Parathyroid adenoma (tissue), 2 donors: ENCODE results near the gene IPO7.
"Not testable (repeated sequence)": the region's sequence is repeated elsewhere in the genome, so short reads cannot be mapped to it uniquely, and the experiment has no call there.

Experiments
- H2AFZ ChIP-seq: fragments of 300-600 bp; sonication (generic); one replicate; pipeline ENCODE4 v1.7.0; 2017; ENCODE audit warnings: antibody characterized with exemption, mild to moderate bottlenecking
- H3K27ac ChIP-seq: fragments of 300-600 bp; sonication (generic); one replicate; pipeline ENCODE4 v1.7.0; 2017
- H3K27me3 ChIP-seq: fragments of 300-600 bp; sonication (generic); one replicate; pipeline ENCODE4 v1.7.0; 2017; ENCODE audit warnings: low read length; ENCODE audit not compliant: control insufficient read depth, insufficient read depth
- H3K36me3 ChIP-seq: fragments of 300-600 bp; sonication (generic); one replicate; pipeline ENCODE4 v1.7.0; 2017; ENCODE audit warnings: low read length; ENCODE audit not compliant: control insufficient read depth, insufficient read depth
- H3K4me1 ChIP-seq: fragments of 300-600 bp; sonication (generic); one replicate; pipeline ENCODE4 v1.7.0; 2017; ENCODE audit warnings: control low read depth
- H3K4me2 ChIP-seq: fragments of 300-600 bp; sonication (generic); one replicate; pipeline ENCODE4 v1.7.0; 2017; ENCODE audit warnings: low read length
- H3K4me3 ChIP-seq: fragments of 300-600 bp; sonication (generic); one replicate; pipeline ENCODE4 v1.7.0; 2017; ENCODE audit warnings: low read depth, low read length
- H3K79me2 ChIP-seq: fragments of 300-600 bp; sonication (generic); one replicate; pipeline ENCODE4 v1.7.0; 2017; ENCODE audit warnings: control low read depth
- H3K9ac ChIP-seq: fragments of 300-600 bp; sonication (generic); one replicate; pipeline ENCODE4 v1.7.0; 2017; ENCODE audit warnings: mild to moderate bottlenecking
- H3K9me3 ChIP-seq: fragments of 300-600 bp; sonication (generic); one replicate; pipeline ENCODE4 v1.7.0; 2017; ENCODE audit warnings: low read length; ENCODE audit not compliant: control insufficient read depth
- TF ChIP-seq, protein P1 (sequence below): fragments of 300-600 bp; sonication (generic); IDR thresholded peaks from one replicate; pipeline ENCODE4 v1.7.0; 2017; ENCODE audit warnings: antibody characterized with exemption, mild to moderate bottlenecking
- donor health status: primary hyperparathyroidism.

The IPO7 gene

DNA sequence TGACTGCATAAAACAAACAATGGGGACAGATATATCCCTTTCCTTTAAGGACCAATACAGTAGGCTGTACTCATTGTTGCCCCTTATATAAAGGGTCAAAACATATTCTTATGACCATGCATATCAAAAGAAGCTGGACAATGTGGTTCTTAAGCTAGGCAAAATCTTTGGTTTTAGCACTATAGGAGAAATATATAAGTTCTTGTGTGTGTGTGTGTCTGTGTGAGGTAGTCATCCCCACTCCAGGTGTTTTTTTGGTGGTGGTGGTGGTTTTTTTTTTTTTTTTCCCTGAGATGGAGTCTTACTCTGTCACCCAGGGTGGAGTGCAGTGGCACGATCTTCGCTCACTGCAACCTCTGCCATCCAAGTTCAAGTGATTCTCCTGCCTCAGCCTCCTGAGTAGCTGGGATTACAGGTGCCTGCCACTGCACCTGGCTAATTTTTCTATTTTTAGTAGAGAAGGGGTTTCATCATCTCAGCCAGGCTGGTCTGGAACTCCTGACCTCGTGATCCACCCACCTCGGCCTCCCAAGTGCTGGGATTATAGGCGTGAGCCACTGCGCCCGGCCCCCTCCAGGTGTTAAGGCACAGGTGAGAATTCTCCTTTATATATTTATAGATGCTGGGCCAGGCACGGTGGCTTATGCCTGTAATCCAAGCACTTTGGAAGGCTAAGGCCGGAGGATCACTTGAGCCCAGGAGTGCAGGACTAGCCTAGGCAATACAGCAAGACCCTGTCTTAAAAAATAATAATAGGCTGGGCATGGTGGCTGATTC lies 64.3 kb downstream of the IPO7 start:
- Histone ChIP-seq H3K4me1 (no peaks in the 10 kb centered on the region), H3K4me2 (no peak overlapping the region), H3K36me3 (no peaks in the 10 kb centered on the region), H3K27ac (no peak overlapping the region), H2AFZ (no peak overlapping the region), H3K9me3 (no peaks in the 10 kb centered on the region), H3K27me3 (no peaks in the 10 kb centered on the region), H3K79me2 (no peaks in the 10 kb centered on the region), H3K4me3 (no peak overlapping the region), H3K9ac (no peak overlapping the region)
- TF ChIP-seq, protein P1, sequence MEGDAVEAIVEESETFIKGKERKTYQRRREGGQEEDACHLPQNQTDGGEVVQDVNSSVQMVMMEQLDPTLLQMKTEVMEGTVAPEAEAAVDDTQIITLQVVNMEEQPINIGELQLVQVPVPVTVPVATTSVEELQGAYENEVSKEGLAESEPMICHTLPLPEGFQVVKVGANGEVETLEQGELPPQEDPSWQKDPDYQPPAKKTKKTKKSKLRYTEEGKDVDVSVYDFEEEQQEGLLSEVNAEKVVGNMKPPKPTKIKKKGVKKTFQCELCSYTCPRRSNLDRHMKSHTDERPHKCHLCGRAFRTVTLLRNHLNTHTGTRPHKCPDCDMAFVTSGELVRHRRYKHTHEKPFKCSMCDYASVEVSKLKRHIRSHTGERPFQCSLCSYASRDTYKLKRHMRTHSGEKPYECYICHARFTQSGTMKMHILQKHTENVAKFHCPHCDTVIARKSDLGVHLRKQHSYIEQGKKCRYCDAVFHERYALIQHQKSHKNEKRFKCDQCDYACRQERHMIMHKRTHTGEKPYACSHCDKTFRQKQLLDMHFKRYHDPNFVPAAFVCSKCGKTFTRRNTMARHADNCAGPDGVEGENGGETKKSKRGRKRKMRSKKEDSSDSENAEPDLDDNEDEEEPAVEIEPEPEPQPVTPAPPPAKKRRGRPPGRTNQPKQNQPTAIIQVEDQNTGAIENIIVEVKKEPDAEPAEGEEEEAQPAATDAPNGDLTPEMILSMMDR = no peak

DNA sequence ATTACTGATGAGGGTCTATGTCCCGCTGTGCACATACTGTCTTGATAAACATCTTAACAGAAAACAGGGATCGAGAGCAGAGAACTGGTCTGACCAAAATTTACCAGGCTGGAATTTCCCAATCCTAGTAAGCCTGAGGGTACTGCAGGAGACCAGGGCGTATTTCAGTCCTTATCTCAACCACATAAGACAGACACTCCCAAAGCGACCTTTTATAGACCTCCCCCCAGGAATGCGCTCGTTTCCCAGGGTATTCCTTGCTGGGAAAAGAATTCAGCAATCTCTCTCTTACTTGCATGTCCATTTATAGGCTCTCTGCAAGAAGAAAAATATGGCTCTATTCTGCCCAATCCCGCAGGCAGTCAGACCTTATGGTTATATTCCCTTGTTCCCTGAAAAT lies 67.6 kb downstream of the IPO7 start:
- H3K4me3 ChIP-seq, H3K9ac ChIP-seq, H3K79me2 ChIP-seq, H3K4me2 ChIP-seq, H3K9me3 ChIP-seq, H3K36me3 ChIP-seq, H3K27me3 ChIP-seq, H3K4me1 ChIP-seq, H3K27ac ChIP-seq, H2AFZ ChIP-seq: not testable (repeated sequence)

DNA sequence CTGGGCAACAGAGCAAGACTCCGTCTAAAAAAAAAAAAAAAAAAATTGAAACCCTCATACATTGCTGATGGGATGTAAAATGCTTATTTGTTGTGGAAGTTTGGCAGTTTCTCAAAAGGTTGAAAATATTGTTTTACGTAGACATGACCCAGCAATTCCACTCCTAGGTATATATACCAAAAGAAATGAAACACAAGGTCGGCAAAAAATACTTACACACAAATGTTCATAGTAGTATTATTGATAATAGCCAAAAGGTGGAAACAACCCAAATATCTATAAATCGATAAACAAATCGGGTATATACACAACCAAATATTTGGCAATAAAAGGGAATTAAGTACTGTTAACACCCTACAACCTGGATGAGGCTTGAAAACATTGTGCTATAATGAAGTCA lies 71.3 kb downstream of the IPO7 start:
- Histone ChIP-seq H3K4me2 (no peak overlapping the region), H3K36me3 (no peaks in the 10 kb centered on the region), H3K27me3 (no peaks in the 10 kb centered on the region), H3K9ac (no peak overlapping the region), H3K4me3 (no peak overlapping the region), H3K4me1 (no peaks in the 10 kb centered on the region), H3K27ac (no peak overlapping the region), H3K79me2 (no peaks in the 10 kb centered on the region), H2AFZ (no peak overlapping the region), H3K9me3 (no peaks in the 10 kb centered on the region)
- TF ChIP-seq, protein P1 = no peak

DNA sequence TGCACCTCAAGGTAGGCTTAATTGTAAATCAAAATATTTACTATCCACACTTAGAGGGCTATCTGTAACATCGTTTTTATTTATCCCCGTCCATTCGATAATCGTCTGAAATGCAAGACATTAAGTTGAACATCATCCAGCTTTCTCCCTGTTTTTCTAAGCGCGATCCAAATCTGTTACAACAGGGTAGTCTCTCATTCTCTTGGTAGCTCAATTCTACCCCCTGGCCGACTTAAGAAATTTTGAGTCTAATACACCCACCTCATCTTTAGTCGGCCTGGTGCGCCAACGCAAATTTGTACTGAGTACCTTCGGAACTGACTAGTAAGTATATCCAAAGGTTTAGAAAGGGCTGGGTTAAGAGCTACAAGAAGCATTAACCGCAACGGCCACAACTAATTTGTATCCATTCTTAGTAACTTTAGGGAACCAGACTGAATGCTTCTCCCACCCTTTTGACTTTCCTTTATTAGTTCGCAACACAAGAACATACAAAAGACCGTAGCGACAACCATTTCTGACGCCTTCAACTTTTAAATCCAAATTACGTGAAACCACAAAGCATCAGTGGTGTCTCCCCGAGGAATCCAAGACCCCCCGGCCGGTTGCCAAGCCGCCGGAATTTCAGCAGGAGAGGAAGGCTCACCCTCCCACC lies 75.3 kb downstream of the IPO7 start:
- Histone ChIP-seq H2AFZ (peak overlapping the region; percentile 85), H3K27ac (peak overlapping the region; percentile 99), H3K79me2 (peaks cover 16% of the 10 kb centered on the region), H3K9me3 (no peaks in the 10 kb centered on the region), H3K27me3 (no peaks in the 10 kb centered on the region), H3K9ac (peak overlapping the region; percentile 99), H3K36me3 (no peaks in the 10 kb centered on the region), H3K4me2 (peak overlapping the region; percentile 80), H3K4me1 (no peaks in the 10 kb centered on the region), H3K4me3 (peak overlapping the region; percentile 88)
- TF ChIP-seq, protein P1 = no peak

- H3K79me2 ChIP-seq = peaks cover 17% of the 10 kb centered on the region
Measured at GRCh38 chr11:9460322-9461062, 76.0 kb downstream of the IPO7 start, which contains the start of gene ZNF143. TSS of gene ZNF143 (plus strand) at chr11:9461012. CDS start at chr11:9471309, 10,297 bp downstream.

More at GRCh38 chr11:9460322-9461062, 76.0 kb downstream of the IPO7 start, which contains the start of gene ZNF143:
- H3K27me3 ChIP-seq = no peaks in the 10 kb centered on the region
- H3K36me3 ChIP-seq = no peaks in the 10 kb centered on the region
- peak within 1 kb of the TSS; percentile 99 for H3K27ac ChIP-seq
- peak within 1 kb of the TSS; percentile 86 for H2AFZ ChIP-seq
- H3K4me2 ChIP-seq = peak within 1 kb of the TSS; percentile 80
- H3K4me3 ChIP-seq = peak within 1 kb of the TSS; percentile 90
- TF ChIP-seq, protein P1 = no peak
- no peaks in the 10 kb centered on the region for H3K4me1 ChIP-seq
- no peaks in the 10 kb centered on the region for H3K9me3 ChIP-seq
- peak within 1 kb of the TSS; percentile 99 for H3K9ac ChIP-seq
